GM23338 (cell line): ENCODE measurements around the gene ZFP14. TPM values are rescaled to one million over a fixed set of nuclear protein-coding genes. Genes with fewer than 3 reads are reported as not detected.
A peak's percentile ranks its signal among the peaks of the same experiment; 100 is the strongest.

Experiments used
- ATAC-seq: fragments of 200-7000 bp; cut with Tn5 transposase; 3 replicates; pipeline ENCODE4 v1.9.1; 2020
- DNase-seq: peaks from one replicate; pipeline ENCODE4 v3.0.0-alpha.2; 2015; ENCODE audit warnings: low spot score
- H2AFZ ChIP-seq: fragments of 200-600 bp; sonication (generic); 2 replicates; pipeline ENCODE4 v1.8.0; 2016; ENCODE audit warnings: antibody characterized with exemption, mild to moderate bottlenecking, moderate library complexity
- H3F3A ChIP-seq: fragments of 200-600 bp; sonication (generic); replicated peaks from 2 replicates; pipeline ENCODE4 v1.8.0; 2017; ENCODE audit warnings: antibody characterized with exemption, mixed run types, low read depth
- H3K27ac ChIP-seq: fragments of 200-600 bp; sonication (generic); 2 replicates; pipeline ENCODE4 v1.6.1; 2016; ENCODE audit warnings: low read depth
- H3K27me3 ChIP-seq: fragments of 200-600 bp; sonication (generic); 2 replicates; pipeline ENCODE4 v1.8.0; 2016; ENCODE audit warnings: mild to moderate bottlenecking, mixed run types, moderate library complexity; ENCODE audit not compliant: insufficient read depth
- H3K36me3 ChIP-seq: fragments of 200-600 bp; sonication (generic); 2 replicates; pipeline ENCODE4 v1.8.0; 2016; ENCODE audit warnings: mild to moderate bottlenecking; ENCODE audit not compliant: insufficient read depth
- H3K4me1 ChIP-seq: fragments of 200-600 bp; sonication (generic); 2 replicates; pipeline ENCODE4 v1.8.0; 2016; ENCODE audit warnings: mild to moderate bottlenecking, moderate library complexity; ENCODE audit not compliant: insufficient read depth
- H3K4me2 ChIP-seq: fragments of 200-600 bp; sonication (generic); 2 replicates; pipeline ENCODE4 v1.7.1; 2017; ENCODE audit warnings: mixed run types
- H3K4me3 ChIP-seq: fragments of 200-600 bp; sonication (generic); 2 replicates; pipeline ENCODE4 v1.6.1; 2016; ENCODE audit warnings: mixed run types
- H3K79me2 ChIP-seq: fragments of 200-600 bp; sonication (generic); replicated peaks from 2 replicates; pipeline ENCODE4 v1.8.0; 2017; ENCODE audit warnings: mild to moderate bottlenecking; ENCODE audit not compliant: insufficient read depth
- H3K9me2 ChIP-seq: fragments of 200-600 bp; sonication (generic); 2 replicates; pipeline ENCODE4 v1.8.0; 2017; ENCODE audit not compliant: insufficient read depth
- H4K20me1 ChIP-seq: fragments of 200-600 bp; sonication (generic); replicated peaks from 2 replicates; pipeline ENCODE4 v1.8.0; 2017; ENCODE audit warnings: mild to moderate bottlenecking; ENCODE audit not compliant: insufficient read depth
- H3K27ac Mint-ChIP-seq: 2 replicates; pipeline ENCODE4 v1.8.0; 2020; ENCODE audit warnings: inconsistent platforms, mild to moderate bottlenecking, moderate library complexity, mixed read lengths
- H3K27me3 Mint-ChIP-seq: 3 replicates; pipeline ENCODE4 v1.8.0; 2022; ENCODE audit warnings: low read depth, mild to moderate bottlenecking, moderate library complexity, mixed read lengths, inconsistent platforms; ENCODE audit not compliant: insufficient read depth, poor library complexity
- H3K36me3 Mint-ChIP-seq: 3 replicates; pipeline ENCODE4 v1.8.0; 2021; ENCODE audit warnings: low read depth, mild to moderate bottlenecking, inconsistent platforms, moderate library complexity, mixed read lengths
- H3K4me1 Mint-ChIP-seq: 3 replicates; pipeline ENCODE4 v1.8.0; 2020; ENCODE audit warnings: mild to moderate bottlenecking, inconsistent platforms, mixed read lengths
- H3K4me3 Mint-ChIP-seq: 3 replicates; pipeline ENCODE4 v1.8.0; 2021; ENCODE audit warnings: moderate library complexity, mild to moderate bottlenecking, inconsistent platforms, mixed read lengths
- H3K9me3 Mint-ChIP-seq: 3 replicates; pipeline ENCODE4 v1.8.0; 2020; ENCODE audit warnings: moderate library complexity, mild to moderate bottlenecking, inconsistent platforms, mixed read lengths
- EZH2 ChIP-seq: fragments of 200-600 bp; sonication (generic); IDR thresholded peaks from one replicate; pipeline ENCODE4 v1.8.0; 2017; ENCODE audit warnings: antibody characterized with exemption, mild to moderate bottlenecking, low read depth; ENCODE audit not compliant: unreplicated experiment
- EZH2phosphoT487 ChIP-seq: fragments of 200-600 bp; sonication (generic); IDR thresholded peaks from one replicate; pipeline ENCODE4 v1.8.1; 2018; ENCODE audit warnings: antibody characterized with exemption; ENCODE audit not compliant: unreplicated experiment
- JUNB ChIP-seq: IDR thresholded peaks from one replicate; pipeline ENCODE4 v1.6.1; 2016; ENCODE audit warnings: antibody characterized with exemption; ENCODE audit not compliant: unreplicated experiment
- POLR2AphosphoS5 ChIP-seq: IDR thresholded peaks from 2 replicates; pipeline ENCODE4 v1.6.1; 2016; ENCODE audit warnings: antibody characterized with exemption, low read depth
- STAT1 ChIP-seq: IDR thresholded peaks from one replicate; pipeline ENCODE4 v1.6.1; 2016; ENCODE audit warnings: antibody characterized with exemption; ENCODE audit not compliant: unreplicated experiment
- ZNF114 ChIP-seq: fragments of 250-450 bp; sonication (Bioruptor Pico); IDR thresholded peaks from 2 replicates; pipeline ENCODE4 v1.5.0; 2020; ENCODE audit warnings: mild to moderate bottlenecking, moderate library complexity
- ZNF462 ChIP-seq: fragments of 250-450 bp; sonication (Bioruptor Pico); IDR thresholded peaks from 2 replicates; pipeline ENCODE4 v1.5.0; 2020; ENCODE audit warnings: mild to moderate bottlenecking, moderate library complexity
- polyA plus RNA-seq: library from polyadenylated mRNA; unstranded; fragments of >200 nt; fragmentation: Nextera tagmentation; extraction: Ambion mirVana; gene quantifications from 2 replicates; pipeline ENCODE4 v1.2.1, GENCODE V29; 2016
- total RNA-seq: library from RNA; depleted of rRNA; stranded (reverse); fragments of >200 nt; shearing (Covaris generic); gene quantifications from 2 replicates; pipeline ENCODE4 v1.2.3, GENCODE V29; 2014
- TF ChIP-seq, protein P1 (sequence below), 2 experiments: fragments of 200-600 bp in 1 of 2; sonication (generic) in 1 of 2; conservative IDR thresholded peaks; 2 replicates each; pipeline versions ENCODE4 v1.5.1 to v1.6.1; 2016 to 2017; ENCODE audit warnings: antibody characterized with exemption in 2 of 2, low read depth in 2 of 2, mild to moderate bottlenecking in 2 of 2, moderate library complexity in 1 of 2

The ZFP14 gene
- total and polyA plus RNA-seq, 2 experiments from 2014 or later = 9.0 to 10.4 TPM

GRCh38 chr19:36423925-36424324, 44.9 kb upstream of the ZFP14 start:
- H3F3A ChIP-seq = no peaks in the 10 kb centered on the region; the same call in 1 of the 2 replicates
- TF ChIP-seq EZH2 (no peak), JUNB (no peak), EZH2phosphoT487 (no peak)
- no peaks in the 10 kb centered on the region; the same call in 2 of the 3 replicates for H3K36me3 Mint-ChIP-seq

GRCh38 chr19:36421749-36422481, 42.9 kb upstream of the ZFP14 start:
- Histone ChIP-seq H3K4me3 (peak overlapping the region; percentile 76), H4K20me1 (no peaks in the 10 kb centered on the region; the same call in 1 of the 2 replicates), H3K27ac (no peak overlapping the region), H3F3A (no peaks in the 10 kb centered on the region; the same call in 1 of the 2 replicates), H3K4me2 (peak overlapping the region; percentile 86), H3K79me2 (peaks cover 12% of the 10 kb centered on the region), H3K27me3 (peaks cover 48% of the 10 kb centered on the region), H3K9me2 (peaks cover 3% of the 10 kb centered on the region; the same call in 1 of the 2 replicates), H2AFZ (peak overlapping the region; percentile 96), H3K4me1 (peaks cover 8% of the 10 kb centered on the region), H3K36me3 (no peaks in the 10 kb centered on the region)
- Mint-ChIP-seq H3K36me3 (peaks cover 3% of the 10 kb centered on the region; the same call in 1 of the 3 replicates), H3K27me3 (peaks cover 36% of the 10 kb centered on the region), H3K4me3 (peak overlapping the region; percentile 75), H3K4me1 (peaks cover 16% of the 10 kb centered on the region; the same call in 2 of the 3 replicates), H3K27ac (no peak overlapping the region), H3K9me3 (no peaks in the 10 kb centered on the region)
- DNase-seq (peak; percentile 23), ATAC-seq (peak; percentile 28)
- TF ChIP-seq STAT1 (no peak), ZNF114 (no peak), ZNF462 (no peak), POLR2AphosphoS5 (no peak)
- TF ChIP-seq, protein P1, sequence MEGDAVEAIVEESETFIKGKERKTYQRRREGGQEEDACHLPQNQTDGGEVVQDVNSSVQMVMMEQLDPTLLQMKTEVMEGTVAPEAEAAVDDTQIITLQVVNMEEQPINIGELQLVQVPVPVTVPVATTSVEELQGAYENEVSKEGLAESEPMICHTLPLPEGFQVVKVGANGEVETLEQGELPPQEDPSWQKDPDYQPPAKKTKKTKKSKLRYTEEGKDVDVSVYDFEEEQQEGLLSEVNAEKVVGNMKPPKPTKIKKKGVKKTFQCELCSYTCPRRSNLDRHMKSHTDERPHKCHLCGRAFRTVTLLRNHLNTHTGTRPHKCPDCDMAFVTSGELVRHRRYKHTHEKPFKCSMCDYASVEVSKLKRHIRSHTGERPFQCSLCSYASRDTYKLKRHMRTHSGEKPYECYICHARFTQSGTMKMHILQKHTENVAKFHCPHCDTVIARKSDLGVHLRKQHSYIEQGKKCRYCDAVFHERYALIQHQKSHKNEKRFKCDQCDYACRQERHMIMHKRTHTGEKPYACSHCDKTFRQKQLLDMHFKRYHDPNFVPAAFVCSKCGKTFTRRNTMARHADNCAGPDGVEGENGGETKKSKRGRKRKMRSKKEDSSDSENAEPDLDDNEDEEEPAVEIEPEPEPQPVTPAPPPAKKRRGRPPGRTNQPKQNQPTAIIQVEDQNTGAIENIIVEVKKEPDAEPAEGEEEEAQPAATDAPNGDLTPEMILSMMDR (conservative IDR thresholded peaks at IDR 0.05; ENCODE audit: low read depth in 2 of 2) = no peak

More at GRCh38 chr19:36423925-36424324, 44.9 kb upstream of the ZFP14 start:
- H3K4me3 Mint-ChIP-seq = no peak overlapping the region
- 0 out of 2 replicates have a peak, but pooled peaks cover under 1% of the 10 kb centered on the region for H3K4me1 ChIP-seq
- no peaks in the 10 kb centered on the region for H3K36me3 ChIP-seq
- no peak overlapping the region for H3K27ac ChIP-seq
- DNase-seq (peak; percentile 54), ATAC-seq (no peak)
- no peaks in the 10 kb centered on the region for H4K20me1 ChIP-seq
- peaks cover 46% of the 10 kb centered on the region for H3K27me3 ChIP-seq
- H2AFZ ChIP-seq = no peak overlapping the region
- no peak overlapping the region for H3K4me3 ChIP-seq
- 0 out of 3 replicates have a peak, but pooled peaks cover 1% of the 10 kb centered on the region for H3K9me3 Mint-ChIP-seq
- no peak overlapping the region for H3K27ac Mint-ChIP-seq
- H3K9me2 ChIP-seq = peaks cover 3% of the 10 kb centered on the region; the same call in 1 of the 2 replicates
- H3K79me2 ChIP-seq = no peaks in the 10 kb centered on the region
- H3K4me1 Mint-ChIP-seq = peaks cover 7% of the 10 kb centered on the region; the same call in 2 of the 3 replicates
- H3K27me3 Mint-ChIP-seq = peaks cover 32% of the 10 kb centered on the region
- no peak overlapping the region for H3K4me2 ChIP-seq
